ENCODE measurements around the gene GNL1.

DNA sequence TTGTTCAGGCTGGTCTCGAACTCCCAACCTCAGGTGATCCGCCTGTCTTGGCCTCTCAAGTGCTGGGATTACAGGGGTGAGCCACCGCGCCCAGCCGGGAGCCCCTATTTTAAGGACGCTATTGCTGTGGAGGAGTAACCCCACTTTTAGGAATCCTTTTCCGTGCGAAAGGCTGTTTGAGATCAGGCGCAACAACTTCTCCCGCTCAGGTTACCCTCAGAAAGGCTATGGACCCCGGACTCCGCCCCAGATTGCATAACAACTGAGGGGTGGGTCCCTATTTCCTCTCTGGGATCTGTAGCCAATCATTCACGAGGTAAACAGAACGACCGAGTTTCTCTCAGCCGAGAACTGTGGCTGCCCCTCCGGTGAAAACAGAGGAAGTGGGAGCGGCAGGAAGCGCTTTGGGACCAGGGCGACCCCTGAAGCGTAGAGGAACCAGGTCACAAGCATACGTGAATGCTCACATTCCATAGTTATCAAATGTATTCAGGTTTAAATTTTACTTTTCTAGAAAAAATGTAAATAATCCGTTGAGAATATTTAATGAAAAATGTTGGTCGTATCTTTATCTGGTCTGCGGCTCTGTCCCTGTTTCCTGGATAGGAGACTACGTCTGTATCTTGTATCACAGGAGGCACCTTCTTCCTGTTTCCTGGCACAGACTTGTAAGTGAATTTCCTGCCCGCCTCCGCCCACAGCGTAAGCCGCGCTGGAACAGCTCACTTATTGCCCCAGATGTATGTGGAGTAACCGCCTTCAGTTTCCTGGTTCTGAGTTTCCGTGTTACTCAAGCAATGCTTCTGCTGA lies 40.1 kb downstream of the GNL1 start:
- TF ChIP-seq CBX3 (IDR thresholded peaks at IDR 0.05; ENCODE audit: borderline replicate concordance in 1 of 2, low read length in 2 of 2) (no peak; a peak in 2 of 3 replicates), FOXA1 (IDR thresholded peaks at IDR 0.05; ENCODE audit: borderline replicate concordance) (no peak), EZH2 (IDR thresholded peaks at IDR 0.05; ENCODE audit: borderline replicate concordance, low read depth, low read length) (no peak), FOXM1 (IDR thresholded peaks at IDR 0.05; ENCODE audit: low read depth) (0 out of 2 replicates have a peak, but pooled peaks have one; percentile 24), FOXM1 (CRISPR knock-in tag; IDR thresholded peaks at IDR 0.05; ENCODE audit: low read depth) (no peak), MCM2 (IDR thresholded peaks at IDR 0.05; ENCODE audit: low read depth) (no peak)
- TF ChIP-seq, protein P1, sequence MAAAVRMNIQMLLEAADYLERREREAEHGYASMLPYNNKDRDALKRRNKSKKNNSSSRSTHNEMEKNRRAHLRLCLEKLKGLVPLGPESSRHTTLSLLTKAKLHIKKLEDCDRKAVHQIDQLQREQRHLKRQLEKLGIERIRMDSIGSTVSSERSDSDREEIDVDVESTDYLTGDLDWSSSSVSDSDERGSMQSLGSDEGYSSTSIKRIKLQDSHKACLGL (CRISPR knock-in tag; IDR thresholded peaks at IDR 0.05; ENCODE audit: borderline replicate concordance, poor library complexity, severe bottlenecking): no peak
- TF ChIP-seq, protein P2, sequence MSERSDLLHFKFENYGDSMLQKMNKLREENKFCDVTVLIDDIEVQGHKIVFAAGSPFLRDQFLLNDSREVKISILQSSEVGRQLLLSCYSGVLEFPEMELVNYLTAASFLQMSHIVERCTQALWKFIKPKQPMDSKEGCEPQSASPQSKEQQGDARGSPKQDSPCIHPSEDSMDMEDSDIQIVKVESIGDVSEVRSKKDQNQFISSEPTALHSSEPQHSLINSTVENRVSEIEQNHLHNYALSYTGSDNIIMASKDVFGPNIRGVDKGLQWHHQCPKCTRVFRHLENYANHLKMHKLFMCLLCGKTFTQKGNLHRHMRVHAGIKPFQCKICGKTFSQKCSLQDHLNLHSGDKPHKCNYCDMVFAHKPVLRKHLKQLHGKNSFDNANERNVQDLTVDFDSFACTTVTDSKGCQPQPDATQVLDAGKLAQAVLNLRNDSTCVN (CRISPR knock-in tag; IDR thresholded peaks at IDR 0.05): no peak
- TF ChIP-seq, protein P3, sequence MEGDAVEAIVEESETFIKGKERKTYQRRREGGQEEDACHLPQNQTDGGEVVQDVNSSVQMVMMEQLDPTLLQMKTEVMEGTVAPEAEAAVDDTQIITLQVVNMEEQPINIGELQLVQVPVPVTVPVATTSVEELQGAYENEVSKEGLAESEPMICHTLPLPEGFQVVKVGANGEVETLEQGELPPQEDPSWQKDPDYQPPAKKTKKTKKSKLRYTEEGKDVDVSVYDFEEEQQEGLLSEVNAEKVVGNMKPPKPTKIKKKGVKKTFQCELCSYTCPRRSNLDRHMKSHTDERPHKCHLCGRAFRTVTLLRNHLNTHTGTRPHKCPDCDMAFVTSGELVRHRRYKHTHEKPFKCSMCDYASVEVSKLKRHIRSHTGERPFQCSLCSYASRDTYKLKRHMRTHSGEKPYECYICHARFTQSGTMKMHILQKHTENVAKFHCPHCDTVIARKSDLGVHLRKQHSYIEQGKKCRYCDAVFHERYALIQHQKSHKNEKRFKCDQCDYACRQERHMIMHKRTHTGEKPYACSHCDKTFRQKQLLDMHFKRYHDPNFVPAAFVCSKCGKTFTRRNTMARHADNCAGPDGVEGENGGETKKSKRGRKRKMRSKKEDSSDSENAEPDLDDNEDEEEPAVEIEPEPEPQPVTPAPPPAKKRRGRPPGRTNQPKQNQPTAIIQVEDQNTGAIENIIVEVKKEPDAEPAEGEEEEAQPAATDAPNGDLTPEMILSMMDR (IDR thresholded peaks at IDR 0.05 in 2 of 3, conservative IDR thresholded peaks at IDR 0.05 in 1 of 3; ENCODE audit: insufficient read depth in 2 of 3, low read depth in 1 of 3, low read length in 3 of 3): no peak

Measured in K562 (cell line).